CD4-positive, alpha-beta T cell treated with Interferon alpha-2 for 1 hour (primary cell): Measurements from ENCODE around the gene SYCN.

Experiments
- DNase-seq, 2 donors: peaks; one replicate each; pipeline ENCODE4 v3.0.0-alpha.2; 2020 to 2022

The SYCN gene

DNA sequence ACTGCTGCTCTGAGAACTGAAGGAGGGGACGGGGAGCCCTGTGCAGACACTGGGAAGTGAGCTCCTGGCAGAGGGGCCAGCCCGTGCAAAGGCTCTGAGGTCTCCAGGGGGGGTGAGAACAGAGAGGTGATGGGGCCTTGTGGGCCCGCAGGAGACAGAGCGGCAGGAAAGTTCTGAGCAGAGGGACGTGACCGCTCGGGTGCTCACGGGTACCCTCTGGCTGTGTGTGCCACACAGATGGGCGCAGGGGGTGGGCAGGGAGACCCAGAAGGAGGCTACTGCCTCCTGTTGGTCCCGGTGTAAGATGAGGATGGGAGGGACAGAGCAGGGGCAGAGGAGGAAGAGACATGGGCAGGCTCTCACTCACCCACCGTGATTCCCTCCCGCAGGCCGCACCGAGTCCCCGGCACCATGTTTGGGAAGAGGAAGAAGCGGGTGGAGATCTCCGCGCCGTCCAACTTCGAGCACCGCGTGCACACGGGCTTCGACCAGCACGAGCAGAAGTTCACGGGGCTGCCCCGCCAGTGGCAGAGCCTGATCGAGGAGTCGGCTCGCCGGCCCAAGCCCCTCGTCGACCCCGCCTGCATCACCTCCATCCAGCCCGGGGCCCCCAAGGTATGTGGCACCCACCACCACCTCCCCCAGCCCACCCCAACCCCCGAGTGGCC is 34.8 kb downstream of the SYCN start:
- no peak for DNase-seq

DNA sequence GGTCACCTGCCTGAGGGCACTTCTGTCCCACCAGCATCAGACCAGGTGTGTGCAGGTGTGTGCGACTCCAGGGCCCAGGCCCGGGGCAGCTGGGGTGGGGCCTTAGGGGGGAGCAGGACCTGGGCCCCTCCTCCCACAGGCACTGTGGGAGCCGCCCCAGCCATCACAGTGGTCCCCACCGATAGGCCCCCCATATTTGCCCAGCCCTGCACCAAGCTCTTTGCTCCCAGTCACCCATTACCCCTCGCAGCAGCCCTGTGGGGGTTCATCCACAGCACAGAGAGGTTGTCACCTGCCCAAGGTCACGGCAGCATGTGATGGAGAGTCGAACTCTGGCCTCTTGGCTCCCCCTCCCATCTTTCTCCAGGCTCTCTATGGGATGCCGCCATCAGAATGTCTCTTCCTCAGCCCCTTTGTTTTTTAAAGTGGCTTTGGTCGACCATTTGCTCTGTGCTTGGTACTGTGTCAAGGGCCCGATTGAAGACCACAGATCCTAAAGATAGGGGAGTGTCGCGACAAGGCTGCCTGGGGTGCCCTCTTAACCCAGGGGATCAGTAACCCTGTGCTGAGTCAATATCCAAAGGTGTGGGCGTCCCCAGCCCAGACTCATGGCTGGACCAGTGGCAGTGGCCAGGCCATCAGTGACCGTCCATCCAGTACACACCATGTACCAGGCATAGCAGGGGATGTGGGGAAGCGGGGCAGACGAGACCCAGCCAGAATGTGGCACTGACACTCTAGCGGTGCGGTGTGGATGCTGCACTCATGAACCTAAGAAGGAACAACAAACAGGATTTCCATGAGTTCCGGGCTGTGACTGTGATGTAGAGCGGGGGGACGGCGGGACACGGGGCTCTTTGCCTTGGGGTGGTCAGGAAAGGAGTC is 35.6 kb downstream of the SYCN start:
- no peak for DNase-seq

DNA sequence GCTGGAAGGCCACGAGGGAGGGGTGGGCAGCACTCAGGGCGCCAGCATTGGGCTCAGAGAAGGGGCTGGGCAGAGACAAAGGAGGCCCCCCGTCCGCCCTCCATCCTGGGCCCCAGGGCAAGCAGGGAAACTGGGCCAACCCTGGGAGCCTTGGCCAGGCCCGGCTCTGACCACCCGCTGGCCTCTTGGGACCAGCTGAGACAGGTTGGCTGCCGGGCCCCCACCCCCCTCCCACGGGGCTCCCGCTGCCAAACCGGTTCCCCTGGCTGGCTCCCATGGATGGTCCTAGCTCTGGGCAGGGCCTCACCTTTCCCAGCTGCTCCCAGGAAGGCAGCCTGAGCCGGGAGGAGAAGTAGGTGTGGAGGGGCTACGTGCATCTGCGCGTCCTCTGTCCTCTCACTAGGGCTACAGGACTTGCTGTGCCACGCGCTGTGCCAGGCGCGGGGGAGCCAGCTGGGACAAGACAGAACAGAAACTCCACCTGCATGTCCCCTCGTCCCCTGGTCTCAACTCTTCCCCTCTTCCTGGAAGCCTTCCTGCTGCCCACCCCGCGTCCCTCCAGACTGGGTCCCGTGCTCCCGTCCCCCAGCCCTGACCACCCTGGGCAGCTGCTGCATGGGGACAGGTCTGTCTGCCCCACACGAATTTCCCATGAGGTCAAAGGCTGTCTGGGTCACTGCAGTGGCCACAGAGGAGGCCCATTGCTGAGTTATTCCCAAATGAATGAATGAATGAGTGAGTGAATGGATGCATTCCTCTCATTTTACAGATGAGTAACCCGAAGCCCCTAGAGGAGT is 36.4 kb downstream of the SYCN start:
- DNase-seq: no peak

DNA sequence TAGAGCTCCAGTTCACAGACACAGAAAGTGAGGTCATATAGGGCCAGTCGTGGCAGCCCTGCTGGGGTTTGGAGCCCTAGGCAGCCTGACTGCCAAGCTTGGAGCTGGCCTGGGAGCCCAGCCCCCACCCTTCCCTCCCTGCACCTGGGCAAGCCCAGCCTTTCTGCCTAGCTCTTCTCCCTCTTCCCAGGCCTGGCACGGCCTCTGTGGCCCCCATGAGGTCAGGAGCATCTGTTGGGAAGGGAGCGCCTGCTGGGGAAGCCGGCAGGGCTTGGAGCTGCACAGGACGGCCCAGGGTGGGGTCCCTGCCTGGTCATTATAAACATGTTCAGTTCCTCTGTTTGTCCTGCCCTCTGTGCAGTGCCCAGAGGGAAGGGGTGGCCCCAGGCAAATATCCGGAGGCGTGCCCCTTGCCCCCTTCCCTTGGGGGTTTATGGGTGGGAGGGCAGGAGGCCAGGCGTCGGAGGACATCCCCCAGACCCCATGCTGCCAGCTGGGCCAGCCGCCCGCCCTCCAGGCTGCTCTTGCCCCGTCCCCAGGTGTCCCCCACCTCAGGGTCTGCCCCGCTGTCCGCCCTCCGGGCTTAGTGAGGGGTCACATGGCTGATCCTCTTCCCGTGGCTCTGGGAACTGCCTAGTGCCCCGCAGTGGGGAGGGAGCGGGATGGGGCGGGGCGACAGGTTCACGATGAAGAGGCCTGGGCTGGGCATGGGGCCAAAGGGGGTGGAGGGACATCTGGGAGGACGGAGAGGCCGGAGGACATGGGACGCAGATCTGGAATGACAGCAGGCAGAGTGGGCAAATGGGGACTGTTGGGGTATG is 37.3 kb downstream of the SYCN start:
- DNase-seq: no peak

DNA sequence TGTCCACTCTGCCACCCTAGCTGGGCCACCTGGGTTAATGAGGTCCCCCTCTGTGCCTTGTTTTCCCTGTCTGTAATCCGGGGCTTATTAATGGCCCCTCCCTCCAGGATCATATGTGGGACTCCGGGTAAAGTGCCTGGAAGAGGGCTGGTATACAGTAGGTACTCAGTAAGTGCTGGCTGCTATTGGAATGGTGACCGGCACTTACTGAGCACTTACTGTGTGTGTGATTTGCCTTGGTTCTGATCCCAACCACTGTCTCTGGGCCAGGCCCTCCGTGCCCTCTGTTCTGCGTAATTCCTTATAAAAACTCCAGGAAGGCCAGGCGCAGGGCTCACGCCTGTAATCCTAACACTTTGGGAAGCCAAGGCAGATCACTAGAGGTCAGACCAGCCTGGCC is 38.2 kb downstream of the SYCN start:
- DNase-seq: no peak

DNA sequence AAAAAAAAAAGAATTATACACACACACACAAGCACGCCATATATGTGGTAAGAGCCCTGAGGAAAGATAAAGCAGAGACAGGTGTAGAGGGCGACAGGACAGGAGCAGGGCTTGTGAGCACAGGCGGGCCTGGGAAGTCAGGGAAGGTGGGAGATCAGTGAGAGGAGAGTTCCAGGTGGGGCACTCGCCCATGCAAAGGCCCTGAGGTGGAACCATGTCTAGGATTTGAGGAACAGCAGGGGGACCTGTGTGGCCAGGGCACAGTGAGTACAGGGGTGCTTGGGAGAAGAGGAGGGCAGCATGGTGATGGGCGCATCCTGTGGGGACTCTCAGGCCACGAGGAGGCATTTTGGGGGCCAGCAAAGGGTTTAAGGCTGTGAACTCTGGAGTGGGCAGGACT is 39.8 kb downstream of the SYCN start:
- DNase-seq: no peak

DNA sequence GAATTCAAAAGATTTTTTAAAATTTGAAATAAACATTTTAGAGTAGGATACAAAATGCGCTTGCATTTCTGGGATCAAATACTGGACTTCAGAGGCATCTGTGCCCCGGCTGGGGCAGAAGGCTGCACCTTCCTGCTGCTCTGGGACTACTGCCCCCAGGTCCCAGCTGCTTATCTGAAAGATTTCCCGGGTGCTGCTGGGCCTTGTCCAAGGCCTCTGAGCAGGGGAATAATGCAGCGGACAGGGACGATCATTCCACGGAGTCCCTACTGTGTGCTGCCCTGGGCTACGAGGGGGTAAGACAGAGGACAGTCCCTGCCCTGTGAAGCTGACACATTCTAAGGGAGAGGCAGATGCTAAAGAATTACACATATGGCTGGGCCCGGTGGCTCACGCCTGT is 40.4 kb downstream of the SYCN start:
- DNase-seq: no peak

DNA sequence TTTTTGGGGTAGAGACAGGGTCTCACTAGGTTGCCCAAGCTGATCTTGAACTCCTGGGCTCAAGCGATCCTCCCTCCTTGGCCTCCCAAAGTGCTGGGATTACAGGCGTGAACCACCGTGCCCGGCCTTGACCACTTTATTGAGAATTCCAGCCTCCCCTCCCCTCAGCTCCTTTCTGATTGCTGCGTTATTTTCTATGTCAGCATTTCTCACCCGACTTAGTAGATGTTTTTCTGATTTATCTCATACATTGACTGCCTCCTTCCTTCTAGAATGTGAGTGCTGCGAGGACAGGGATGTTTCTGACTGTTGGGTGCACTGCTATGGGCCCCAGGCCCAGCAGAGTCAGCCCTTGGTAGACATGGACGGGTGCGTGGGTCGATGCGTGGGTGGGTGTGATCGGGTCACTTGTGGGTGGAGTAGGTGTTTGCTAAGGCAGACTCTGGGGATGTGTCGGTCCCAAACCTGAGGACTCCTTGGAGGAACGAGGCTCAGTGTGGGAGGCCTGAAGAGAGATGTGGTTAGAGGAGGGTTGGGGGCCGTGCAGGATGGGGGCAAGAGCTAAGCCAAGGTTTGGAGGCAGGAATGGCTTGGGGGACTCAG is 41.5 kb downstream of the SYCN start:
- DNase-seq: no peak

DNA sequence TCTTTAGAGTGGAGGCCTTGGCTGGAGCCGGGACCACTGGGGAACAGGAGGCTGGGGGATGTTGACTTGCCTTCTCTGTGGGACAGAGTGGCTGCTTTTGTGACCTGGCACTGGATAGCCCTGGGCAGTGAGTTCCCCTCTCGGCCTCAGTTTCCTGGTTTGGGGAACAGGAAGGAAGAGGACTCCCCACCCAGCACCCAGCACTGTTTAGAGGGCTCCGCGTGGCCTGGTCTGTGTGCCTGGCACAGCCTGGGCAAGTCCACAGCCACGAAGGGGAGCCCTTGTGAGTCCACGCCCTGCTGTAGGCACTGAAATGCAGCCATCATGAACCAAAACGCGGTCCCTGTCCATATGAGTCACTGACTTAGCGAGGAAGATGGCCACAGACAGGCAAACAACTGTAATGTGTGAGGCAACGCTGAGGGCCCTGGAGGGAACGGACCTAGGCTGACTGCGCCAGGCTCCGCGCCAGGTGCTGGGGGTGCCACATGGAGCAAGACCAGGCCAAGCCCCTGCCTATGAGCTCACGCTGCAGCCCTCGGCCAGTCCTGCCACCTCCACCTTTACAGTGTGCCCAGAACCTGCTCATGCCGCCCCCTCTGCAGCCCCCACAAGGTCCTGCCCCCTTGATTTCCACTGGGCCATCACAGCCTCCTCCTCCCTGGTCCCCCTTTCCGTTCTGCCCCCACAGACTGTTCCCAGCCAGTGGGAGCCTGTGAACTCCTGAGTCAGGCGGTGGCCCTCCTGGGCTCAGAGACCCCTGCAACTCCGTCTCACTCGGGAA is 43.0 kb downstream of the SYCN start:
- no peak for DNase-seq

DNA sequence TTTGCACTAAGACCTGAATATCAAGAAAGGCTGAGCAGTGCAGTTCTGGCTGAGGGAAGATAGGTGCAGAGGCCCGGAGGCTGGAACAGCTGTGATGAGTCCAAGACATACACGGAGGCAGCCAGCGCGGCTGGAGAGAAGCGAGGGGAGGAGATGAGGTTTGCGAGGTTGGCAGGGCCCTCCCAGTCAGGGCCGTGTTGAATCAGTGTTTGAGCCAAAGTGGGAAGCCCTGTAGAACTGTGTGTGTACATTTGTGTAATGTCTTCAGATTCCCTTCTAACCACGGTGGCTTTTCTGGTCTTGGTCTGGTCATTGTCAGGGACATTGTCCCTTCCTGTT is 43.6 kb downstream of the SYCN start:
- no peak for DNase-seq

DNA sequence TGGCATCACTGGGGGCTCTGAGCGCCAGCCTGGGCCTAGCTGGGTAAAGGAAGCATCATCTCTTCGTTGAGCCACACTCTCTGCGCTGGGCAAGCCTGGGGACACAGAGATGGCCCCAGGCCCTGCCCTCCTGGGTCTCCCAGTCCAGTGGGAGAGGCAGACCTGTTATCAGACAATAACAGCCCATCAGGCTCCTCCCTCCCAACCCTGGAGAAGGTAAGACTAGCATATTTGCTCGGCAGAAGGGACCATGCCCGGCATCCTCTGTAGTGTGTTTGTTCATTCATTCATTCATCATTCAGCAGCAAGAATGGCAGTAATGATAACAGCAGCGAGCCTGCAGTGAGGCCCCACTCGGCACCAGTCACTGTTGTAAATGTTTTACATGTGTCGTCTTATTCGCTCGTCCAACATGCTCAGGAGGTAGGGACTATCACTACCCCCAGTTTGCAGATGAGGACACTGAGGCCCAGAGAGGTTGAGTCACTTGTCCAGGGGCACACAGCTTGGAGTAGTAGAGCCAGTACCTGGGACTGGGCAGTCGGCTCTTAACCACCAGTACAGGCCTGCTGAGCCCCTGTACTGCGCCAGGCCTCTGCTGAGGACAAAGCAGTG is 45.3 kb downstream of the SYCN start:
- DNase-seq: no peak

DNA sequence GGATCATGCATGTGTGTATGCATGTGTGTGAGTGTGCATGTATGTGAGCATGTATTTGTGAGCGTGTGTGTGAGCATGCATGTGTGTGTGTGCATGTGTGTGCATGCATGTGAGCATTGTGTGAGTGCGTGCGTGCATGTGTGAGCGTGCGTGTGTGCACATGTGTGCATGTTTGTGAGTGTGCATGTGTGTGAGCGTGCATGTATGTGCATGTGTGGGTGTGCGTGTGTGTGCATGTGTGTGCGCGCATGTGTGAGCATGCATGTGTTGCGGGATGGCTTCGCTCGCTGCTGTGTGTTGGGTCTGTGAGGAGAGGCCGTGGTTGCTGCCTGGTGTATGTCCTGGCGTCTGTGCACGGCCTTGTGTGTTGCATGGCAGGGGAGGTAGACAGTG is 46.1 kb downstream of the SYCN start:
- DNase-seq: no peak

DNA sequence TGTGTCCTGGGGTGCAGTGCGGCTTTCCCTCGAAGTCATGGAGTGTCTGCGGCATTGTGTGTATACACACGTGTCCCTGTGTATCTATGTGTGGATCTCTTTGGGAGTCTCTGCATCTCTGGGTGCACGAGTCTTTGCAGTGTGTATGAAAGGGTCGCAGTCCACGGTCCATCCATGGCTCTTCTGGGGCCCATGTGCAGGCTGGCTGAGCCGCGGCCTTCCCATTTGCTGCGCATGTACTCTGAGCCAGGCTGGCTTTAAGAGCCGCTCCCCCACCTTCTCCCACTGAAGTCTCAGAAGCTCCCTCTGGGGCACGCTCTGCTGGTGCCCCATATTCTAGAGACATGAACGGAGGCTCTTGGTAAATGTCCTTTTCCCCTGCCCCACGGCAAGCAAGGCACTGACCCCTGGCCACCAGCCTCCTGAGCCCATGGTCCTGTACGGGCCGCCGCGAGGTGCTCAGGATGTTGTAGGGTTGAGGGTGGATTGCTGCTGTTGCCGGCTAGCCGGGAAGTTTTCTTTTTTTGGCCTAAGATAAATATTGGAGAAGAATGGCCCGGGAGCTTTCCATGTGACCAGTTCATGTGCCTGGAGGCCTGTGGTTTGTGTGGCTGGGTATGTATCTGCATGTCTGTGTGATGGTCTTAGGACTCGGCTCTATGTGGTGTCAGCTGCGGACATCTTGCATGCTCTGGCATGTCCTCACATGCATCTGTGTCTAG is 46.6 kb downstream of the SYCN start:
- DNase-seq: no peak

DNA sequence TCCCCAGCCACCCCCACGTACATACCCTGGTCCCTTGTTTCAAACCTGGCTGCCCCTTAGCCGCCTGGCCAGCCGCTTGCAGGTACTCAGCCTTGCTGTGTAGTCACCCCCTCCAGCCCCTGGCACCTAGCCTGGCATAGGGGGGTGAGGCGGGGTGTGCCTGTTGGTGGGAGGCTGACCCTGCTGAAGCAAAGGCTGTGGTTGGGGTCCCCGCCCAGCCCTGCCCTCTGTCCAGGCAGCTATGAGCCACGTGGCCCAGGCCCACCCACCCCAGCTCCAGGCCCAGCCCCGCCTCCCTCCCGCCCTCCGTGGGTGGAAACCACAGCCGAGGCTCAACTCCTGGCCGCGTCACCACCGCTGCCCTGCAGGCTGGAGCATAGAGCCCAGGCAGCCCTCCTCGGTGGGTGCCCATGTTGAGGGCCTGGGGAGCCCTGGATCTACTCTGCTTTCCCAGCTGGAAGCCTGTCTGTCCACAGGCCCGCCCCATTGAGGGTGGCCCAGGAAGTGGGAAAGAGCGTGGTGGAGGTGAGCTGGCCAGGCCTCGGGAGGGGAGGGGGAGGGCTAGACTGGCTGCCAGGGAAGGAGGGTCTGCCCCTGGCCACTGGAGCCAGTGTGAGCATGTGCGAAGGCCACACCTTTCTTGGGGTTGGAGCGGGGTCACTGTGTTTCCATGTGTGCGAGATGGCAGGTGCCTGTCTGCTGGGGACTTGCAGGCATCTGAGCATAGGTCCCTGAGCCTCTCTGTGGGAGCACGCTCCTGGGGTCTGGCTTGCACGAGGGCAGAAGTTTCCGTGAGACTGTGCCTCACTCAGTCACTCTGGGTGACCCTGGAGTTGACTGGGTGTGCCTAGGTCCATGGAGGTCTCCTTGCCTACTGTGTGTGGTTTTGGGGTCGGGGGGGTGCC is 47.5 kb downstream of the SYCN start:
- no peak for DNase-seq

DNA sequence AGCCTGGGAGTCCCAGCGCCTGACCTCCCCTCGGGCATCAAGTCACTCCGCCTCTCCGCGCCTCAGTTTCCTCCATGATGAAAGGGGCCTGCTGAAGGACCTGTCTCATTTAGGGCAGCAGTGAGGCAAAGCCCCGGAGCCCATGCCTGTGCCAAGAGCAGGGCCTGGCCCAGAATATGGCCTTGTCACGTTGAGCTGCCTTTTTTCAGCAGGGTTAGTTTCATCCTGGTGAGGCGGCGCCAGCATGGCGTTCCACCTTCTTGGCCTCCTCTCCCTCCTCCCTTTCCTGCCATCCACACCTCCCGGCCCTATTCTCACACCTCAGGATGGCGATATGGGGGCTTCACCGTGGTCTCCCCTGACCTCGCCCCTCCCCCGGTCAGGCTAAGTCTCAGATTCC is 48.3 kb downstream of the SYCN start:
- DNase-seq: no peak

DNA sequence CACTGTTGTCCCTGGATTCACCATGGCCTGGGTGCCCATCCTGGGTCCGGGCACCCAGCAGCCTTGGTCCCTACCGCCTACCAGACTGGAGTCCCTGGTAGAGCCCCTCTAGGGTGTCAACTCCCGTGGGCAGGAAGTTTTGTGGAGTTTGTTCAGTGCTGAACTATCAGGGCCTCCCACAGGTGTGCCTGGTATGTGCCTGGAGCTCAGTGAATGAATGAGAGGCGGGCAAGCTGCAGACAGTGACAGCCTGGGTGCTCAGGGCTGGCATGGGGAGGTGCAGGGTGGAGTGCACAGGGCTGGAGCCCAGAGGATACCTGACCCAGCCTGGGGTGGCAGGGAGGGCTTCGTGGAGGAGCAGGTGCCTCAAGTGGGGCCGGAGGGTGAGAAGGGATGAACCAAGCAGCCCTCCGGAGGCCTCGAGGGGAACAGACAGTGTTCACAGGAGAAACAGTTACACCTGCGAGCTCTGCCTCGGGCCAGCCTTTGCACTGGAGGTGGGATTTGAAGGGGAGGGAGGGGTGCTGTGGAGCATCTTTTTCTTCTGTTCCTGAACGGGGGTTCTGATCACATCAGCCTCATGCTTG is 48.9 kb downstream of the SYCN start:
- DNase-seq: no peak

DNA sequence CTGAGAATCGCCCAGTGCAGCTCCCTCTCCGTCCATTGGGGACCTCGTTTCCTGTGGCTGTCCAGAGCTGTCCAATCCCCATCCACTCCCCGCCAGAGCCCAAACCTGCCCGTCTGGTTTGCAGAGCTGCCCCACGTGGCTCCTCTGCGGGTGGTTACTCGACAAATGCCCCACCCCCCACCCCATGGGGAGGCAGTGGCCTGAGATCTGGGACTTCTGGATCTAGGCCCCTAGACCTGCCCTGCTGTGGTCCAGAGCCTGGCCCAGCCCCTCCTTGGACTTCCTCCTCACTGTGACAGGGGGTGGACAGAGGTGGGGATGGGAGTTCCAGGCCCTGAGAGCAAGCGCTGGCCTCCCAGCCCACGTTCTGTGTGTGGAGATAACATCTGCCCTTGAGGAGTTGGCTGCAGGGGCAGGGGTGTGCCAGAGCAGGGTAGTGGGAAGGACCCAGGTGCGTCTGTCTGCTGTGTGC is 49.4 kb downstream of the SYCN start:
- no peak for DNase-seq

DNA sequence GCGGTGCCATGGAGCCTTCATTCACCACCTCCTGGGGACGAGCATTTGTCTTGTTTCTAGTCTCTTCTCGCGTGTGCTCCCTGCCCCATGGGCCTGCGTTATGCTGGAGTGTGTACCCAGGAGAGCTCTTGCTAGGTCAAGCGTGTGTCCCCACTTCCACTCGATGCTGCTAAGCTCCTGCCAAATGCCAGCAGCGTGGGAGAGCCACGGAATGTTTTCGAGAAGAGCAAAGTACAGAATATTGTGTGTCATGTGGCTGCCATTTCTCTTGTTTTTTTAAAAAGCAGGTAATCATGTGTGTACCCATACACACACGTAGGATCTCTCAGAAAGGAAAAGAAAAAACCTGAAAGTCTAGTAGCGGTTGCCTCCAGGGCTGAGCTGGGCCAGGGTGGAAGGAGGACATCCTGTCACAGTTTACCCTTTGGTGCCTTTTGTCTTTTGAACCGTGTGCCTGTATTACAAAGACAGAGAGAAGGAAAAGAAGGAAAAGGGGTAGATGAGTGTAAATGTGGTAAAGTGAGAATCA is 49.9 kb downstream of the SYCN start:
- DNase-seq: no peak
